ENCODE results near the gene NDST1.

NDST1 gene

DNA sequence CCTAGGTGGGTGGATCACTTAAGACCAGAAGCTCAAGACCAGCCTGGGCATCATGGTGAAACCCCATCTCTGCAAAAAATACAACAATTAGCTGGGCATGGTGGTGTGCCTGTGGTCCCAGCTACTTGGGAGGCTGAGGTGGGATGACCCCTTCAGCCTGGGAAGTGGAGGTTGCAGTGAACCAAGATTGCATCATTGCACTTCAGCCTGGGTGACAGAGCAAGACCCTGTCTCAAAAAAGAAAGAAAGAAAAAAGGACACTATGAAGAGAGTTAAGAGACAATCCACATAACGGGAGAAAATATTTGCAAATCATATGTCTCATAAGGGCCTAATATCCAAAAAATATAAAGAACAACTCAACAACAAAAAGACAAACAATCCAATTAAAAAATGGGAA is 57.9 kb downstream of the NDST1 start:
- TF ChIP-seq, protein P1, sequence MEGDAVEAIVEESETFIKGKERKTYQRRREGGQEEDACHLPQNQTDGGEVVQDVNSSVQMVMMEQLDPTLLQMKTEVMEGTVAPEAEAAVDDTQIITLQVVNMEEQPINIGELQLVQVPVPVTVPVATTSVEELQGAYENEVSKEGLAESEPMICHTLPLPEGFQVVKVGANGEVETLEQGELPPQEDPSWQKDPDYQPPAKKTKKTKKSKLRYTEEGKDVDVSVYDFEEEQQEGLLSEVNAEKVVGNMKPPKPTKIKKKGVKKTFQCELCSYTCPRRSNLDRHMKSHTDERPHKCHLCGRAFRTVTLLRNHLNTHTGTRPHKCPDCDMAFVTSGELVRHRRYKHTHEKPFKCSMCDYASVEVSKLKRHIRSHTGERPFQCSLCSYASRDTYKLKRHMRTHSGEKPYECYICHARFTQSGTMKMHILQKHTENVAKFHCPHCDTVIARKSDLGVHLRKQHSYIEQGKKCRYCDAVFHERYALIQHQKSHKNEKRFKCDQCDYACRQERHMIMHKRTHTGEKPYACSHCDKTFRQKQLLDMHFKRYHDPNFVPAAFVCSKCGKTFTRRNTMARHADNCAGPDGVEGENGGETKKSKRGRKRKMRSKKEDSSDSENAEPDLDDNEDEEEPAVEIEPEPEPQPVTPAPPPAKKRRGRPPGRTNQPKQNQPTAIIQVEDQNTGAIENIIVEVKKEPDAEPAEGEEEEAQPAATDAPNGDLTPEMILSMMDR (conservative IDR thresholded peaks at IDR 0.05; ENCODE audit: control insufficient read depth, insufficient read depth, low read depth, low read length) = no peak
- no peak for DNase-seq (ENCODE audit: low read depth)
- no peak overlapping the region for H3K4me3 ChIP-seq (ENCODE audit: control insufficient read depth, low read depth, low read length)

DNA sequence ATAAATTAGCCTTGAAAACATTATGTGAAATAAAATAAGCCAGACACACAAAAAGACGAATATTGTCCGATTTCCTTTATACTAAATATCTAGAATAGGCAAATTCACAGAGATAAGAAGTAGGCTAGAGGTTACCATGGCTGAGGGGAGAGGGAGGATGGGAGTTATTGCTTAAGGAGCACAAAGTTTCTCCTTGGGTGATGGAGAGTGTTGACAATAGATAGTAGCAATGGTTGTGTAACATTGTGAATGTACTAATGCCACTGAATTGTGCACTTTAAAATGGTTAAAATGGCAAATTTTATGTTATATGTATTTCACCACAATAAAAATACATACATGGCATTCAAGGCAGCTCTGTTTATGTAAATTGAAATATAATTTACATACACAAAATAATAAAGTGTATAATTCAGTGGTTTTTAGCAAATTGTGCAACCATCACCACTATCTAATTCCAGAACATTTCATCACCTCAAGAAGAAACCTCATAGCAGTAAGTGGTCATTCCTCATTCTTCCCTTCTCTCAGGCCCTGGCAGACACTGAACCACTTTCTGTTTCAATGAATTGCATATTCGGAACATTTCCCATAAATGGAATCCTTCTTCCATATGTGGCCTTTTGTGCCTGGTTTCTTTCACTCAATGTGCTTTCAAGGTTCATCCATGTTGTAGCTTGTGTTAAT is 59.2 kb downstream of the NDST1 start:
- TF ChIP-seq, protein P1 (conservative IDR thresholded peaks at IDR 0.05; ENCODE audit: control insufficient read depth, insufficient read depth, low read depth, low read length) = no peak
- DNase-seq (ENCODE audit: low read depth) = peak; percentile 88
- H3K4me3 ChIP-seq (ENCODE audit: control insufficient read depth, low read depth, low read length) = no peak overlapping the region

DNA sequence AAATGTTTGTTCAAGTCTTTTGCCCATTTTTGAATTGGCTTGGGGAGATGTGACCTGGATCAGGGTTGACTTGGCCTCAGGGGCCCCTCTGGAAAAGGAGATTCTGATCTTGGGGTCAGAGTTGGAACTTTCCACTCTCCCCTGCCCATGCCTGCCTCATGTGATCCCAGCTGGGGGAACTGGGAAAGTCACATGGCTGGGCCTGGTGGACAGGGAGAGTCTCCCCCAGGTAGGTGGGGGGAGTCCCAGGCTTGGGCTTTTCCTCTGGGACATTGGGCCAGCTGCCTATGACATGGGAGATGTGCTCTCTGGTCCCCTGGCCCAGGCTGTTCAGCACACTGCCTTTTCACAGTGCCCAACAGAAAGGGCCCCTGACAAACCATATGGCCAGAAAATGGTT is 60.7 kb downstream of the NDST1 start:
- no peak overlapping the region for H3K4me3 ChIP-seq (ENCODE audit: control insufficient read depth, low read depth, low read length)
- no peak for DNase-seq (ENCODE audit: low read depth)
- TF ChIP-seq, protein P1 (conservative IDR thresholded peaks at IDR 0.05; ENCODE audit: control insufficient read depth, insufficient read depth, low read depth, low read length) = no peak

DNA sequence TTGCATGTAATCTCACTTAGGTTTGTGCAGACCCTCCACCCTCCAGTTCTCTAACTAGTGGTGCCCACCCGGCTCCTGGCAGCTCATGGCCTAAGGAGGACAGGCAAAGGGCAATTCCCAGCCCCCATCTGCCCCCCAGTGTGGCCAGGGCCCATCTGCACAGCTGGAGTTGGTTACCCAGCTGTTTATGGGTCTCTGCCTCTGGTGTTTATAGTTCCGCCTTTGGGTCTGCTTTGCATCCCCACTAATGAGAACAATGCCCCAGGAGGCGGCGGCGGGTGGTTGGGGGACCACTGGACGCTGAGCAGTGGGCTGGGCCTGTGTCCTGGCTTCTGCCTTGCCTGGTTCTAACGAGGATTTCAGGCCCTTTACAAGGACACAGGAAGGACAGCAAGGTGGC is 62.4 kb downstream of the NDST1 start:
- TF ChIP-seq, protein P1 (conservative IDR thresholded peaks at IDR 0.05; ENCODE audit: control insufficient read depth, insufficient read depth, low read depth, low read length) = no peak
- H3K4me3 ChIP-seq (ENCODE audit: control insufficient read depth, low read depth, low read length) = no peak overlapping the region
- DNase-seq (ENCODE audit: low read depth) = no peak

DNA sequence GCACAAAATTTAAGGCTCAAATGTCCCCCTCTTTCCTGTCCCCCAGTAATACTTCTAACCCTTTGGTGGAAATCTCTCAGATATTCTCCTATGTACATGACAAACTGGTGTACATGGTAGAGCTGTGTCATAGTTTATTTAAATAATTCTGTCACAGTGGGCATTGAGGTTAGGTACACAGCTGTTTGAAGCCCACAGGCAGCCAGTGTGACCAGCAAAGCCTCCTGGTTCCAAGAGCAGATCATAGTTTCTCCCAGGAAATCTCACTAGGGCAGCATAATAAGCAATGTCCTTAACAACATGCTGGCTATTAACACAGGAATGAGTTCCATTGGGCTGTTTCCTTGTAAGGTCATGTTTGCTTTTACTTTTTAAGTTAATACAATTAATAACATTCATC is 63.9 kb downstream of the NDST1 start:
- TF ChIP-seq, protein P1 (conservative IDR thresholded peaks at IDR 0.05; ENCODE audit: control insufficient read depth, insufficient read depth, low read depth, low read length) = no peak

DNA sequence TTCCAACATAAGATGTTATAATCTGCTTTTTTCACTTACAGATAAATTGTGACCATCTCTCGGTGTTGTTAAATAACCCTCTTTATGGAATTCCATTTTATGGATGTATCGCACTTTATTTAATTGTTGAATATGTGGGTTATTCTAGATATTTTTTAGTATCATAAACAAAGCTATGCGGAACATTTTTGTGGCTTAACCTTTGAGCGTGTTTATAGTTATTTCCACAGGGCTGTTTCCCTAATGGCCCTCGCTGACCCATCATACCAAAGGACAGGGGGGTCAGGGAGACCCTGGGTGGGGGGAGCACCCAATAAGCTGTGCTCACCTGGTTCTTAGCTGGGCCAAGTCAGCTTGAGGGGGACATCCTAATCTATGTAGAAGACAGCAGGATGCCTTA is 65.3 kb downstream of the NDST1 start:
- TF ChIP-seq, protein P1 (conservative IDR thresholded peaks at IDR 0.05; ENCODE audit: control insufficient read depth, insufficient read depth, low read depth, low read length) = no peak
- DNase-seq (ENCODE audit: low read depth) = no peak
- H3K4me3 ChIP-seq (ENCODE audit: control insufficient read depth, low read depth, low read length) = no peak overlapping the region

More for the DNA sequence above, 63.9 kb downstream of the NDST1 start:
- H3K4me3 ChIP-seq (ENCODE audit: control insufficient read depth, low read depth, low read length) = no peak overlapping the region
- DNase-seq (ENCODE audit: low read depth) = no peak
